ENCODE data around the gene MPDU1. TPM values are rescaled to one million over a fixed set of nuclear protein-coding genes. Genes with fewer than 3 reads are reported as not detected.

The MPDU1 gene
- total RNA-seq, 1 donor, result 64.1 TPM

GRCh38 chr17:7541074-7541621 is 42.5 kb upstream of the MPDU1 start:
- Histone ChIP-seq H3K4me2 (ENCODE audit: insufficient read depth, low read length) (no peak overlapping the region), H3K36me3 (ENCODE audit: insufficient read depth, low read length) (no peaks in the 10 kb centered on the region), H3K27me3 (ENCODE audit: insufficient read depth, low read length) (peaks cover 15% of the 10 kb centered on the region), H3K9me3 (ENCODE audit: low read depth, low read length) (peaks cover 10% of the 10 kb centered on the region), H3K79me2 (ENCODE audit: insufficient read depth, low read length) (no peaks in the 10 kb centered on the region), H3K27ac (ENCODE audit: low read depth, low read length) (no peak overlapping the region), H2AFZ (ENCODE audit: low read length) (no peak overlapping the region), H3K4me1 (ENCODE audit: insufficient read depth, low read length) (peaks cover 3% of the 10 kb centered on the region), H3K4me3 (ENCODE audit: insufficient read depth, low read length) (no peak overlapping the region), H4K20me1 (ENCODE audit: insufficient read depth, low read length) (no peaks in the 10 kb centered on the region)
- no peak for DNase-seq (ENCODE audit: insufficient read length, low spot score, missing footprints)
- TF ChIP-seq, protein P1, sequence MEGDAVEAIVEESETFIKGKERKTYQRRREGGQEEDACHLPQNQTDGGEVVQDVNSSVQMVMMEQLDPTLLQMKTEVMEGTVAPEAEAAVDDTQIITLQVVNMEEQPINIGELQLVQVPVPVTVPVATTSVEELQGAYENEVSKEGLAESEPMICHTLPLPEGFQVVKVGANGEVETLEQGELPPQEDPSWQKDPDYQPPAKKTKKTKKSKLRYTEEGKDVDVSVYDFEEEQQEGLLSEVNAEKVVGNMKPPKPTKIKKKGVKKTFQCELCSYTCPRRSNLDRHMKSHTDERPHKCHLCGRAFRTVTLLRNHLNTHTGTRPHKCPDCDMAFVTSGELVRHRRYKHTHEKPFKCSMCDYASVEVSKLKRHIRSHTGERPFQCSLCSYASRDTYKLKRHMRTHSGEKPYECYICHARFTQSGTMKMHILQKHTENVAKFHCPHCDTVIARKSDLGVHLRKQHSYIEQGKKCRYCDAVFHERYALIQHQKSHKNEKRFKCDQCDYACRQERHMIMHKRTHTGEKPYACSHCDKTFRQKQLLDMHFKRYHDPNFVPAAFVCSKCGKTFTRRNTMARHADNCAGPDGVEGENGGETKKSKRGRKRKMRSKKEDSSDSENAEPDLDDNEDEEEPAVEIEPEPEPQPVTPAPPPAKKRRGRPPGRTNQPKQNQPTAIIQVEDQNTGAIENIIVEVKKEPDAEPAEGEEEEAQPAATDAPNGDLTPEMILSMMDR (IDR thresholded peaks at IDR 0.05; ENCODE audit: extremely low read depth, low read depth, low read length), result no peak

GRCh38 chr17:7544911-7545310 is 38.7 kb upstream of the MPDU1 start:
- H3K9me3 ChIP-seq (ENCODE audit: low read depth, low read length), result no peaks in the 10 kb centered on the region
- H3K36me3 ChIP-seq (ENCODE audit: insufficient read depth, low read length), result no peaks in the 10 kb centered on the region
- H4K20me1 ChIP-seq (ENCODE audit: insufficient read depth, low read length), result no peaks in the 10 kb centered on the region
- H3K79me2 ChIP-seq (ENCODE audit: insufficient read depth, low read length), result no peaks in the 10 kb centered on the region
- peaks cover 10% of the 10 kb centered on the region for H3K4me1 ChIP-seq (ENCODE audit: insufficient read depth, low read length)
- no peak overlapping the region for H3K4me3 ChIP-seq (ENCODE audit: insufficient read depth, low read length)
- H3K27ac ChIP-seq (ENCODE audit: low read depth, low read length), result no peak overlapping the region
- H2AFZ ChIP-seq (ENCODE audit: low read length), result no peak overlapping the region
- peaks cover 15% of the 10 kb centered on the region for H3K27me3 ChIP-seq (ENCODE audit: insufficient read depth, low read length)
- TF ChIP-seq, protein P1 (IDR thresholded peaks at IDR 0.05; ENCODE audit: extremely low read depth, low read depth, low read length), result no peak
- no peak overlapping the region for H3K4me2 ChIP-seq (ENCODE audit: insufficient read depth, low read length)
- DNase-seq (ENCODE audit: insufficient read length, low spot score, missing footprints), result peak; percentile 18

DNA sequence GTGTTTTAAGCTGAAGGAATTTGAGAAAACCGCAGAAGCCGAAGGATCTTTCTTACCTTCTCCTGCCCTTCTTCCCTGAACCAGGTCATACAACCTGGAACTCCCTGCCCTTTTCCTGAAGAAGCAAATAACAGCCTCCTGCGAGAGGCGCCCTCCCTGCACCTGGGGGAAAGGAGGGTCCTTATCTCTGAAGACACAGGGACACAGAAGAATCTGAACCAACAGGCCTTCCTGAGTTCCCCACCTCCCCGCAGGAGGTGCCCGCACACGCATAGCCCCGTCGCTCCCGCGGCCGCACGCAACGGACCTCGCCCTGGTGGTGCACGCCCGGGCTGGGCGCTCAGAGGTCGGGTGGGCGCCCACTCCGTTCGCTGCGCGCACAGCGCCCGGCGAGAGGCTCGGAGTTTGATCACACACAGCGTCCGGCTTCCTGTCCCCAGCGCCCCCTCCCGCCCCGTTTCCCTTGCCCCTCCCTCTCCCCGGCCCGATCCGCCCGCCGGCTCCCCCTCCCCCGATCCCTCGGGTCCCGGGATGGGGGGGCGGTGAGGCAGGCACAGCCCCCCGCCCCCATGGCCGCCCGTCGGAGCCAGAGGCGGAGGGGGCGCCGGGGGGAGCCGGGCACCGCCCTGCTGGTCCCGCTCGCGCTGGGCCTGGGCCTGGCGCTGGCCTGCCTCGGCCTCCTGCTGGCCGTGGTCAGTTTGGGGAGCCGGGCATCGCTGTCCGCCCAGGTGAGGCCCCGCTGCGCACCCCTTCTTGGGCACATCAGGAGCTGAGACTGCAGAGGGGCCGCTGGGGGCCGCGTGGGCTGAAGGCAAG is 34.9 kb upstream of the MPDU1 start, which contains the start of gene TNFSF12:
Gene TNFSF12 (plus strand): TSS at position 474 of the 816 bp plus-strand sequence. CDS start 96 bp downstream, at position 570.
- peak within 1 kb of the TSS; percentile 78 for H2AFZ ChIP-seq (ENCODE audit: low read length)
- H3K4me1 ChIP-seq (ENCODE audit: insufficient read depth, low read length), result peaks cover 10% of the 10 kb centered on the region
- peak within 1 kb of the TSS; percentile 33 for H3K27ac ChIP-seq (ENCODE audit: low read depth, low read length)
- no peaks in the 10 kb centered on the region for H3K36me3 ChIP-seq (ENCODE audit: insufficient read depth, low read length)
- peak; percentile 92 for DNase-seq (ENCODE audit: insufficient read length, low spot score, missing footprints)
- H3K9me3 ChIP-seq (ENCODE audit: low read depth, low read length), result no peaks in the 10 kb centered on the region
- H4K20me1 ChIP-seq (ENCODE audit: insufficient read depth, low read length), result no peaks in the 10 kb centered on the region
- H3K4me3 ChIP-seq (ENCODE audit: insufficient read depth, low read length), result peak within 1 kb of the TSS; percentile 80
- H3K27me3 ChIP-seq (ENCODE audit: insufficient read depth, low read length), result peaks cover 4% of the 10 kb centered on the region
- H3K79me2 ChIP-seq (ENCODE audit: insufficient read depth, low read length), result no peaks in the 10 kb centered on the region
- peak within 1 kb of the TSS; percentile 88 for H3K4me2 ChIP-seq (ENCODE audit: insufficient read depth, low read length)
- TF ChIP-seq, protein P1 (IDR thresholded peaks at IDR 0.05; ENCODE audit: extremely low read depth, low read depth, low read length), result no peak

DNA sequence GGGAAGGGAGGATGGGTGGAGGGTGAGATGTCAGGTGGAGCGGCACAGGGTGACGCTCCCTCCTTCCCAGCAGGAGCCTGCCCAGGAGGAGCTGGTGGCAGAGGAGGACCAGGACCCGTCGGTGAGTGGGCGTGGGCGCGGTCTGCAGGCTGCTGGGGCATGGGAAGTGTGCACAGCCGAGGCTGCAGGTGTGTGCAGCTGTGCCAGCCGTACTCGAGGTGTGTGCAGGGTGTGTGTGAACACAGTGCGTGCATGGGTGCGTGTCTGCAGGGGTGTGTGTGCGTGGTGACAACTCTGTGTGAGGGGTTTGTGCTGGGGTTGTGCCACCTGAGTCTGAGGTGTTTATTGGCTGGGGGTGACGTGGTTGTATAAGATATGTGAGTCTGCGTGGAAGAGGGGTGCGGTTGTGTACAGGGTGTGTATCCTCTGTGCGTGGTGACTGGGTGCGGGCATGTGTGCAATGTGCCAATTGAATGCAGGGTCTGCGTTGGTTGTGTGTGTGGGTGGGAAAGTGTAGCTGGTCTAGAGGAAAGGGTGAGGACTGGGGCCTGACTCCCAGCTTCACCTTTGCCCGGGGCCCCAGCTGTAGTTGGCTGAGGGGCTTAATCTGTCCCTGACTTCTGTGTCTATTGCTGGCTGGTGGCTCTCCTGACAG is 34.1 kb upstream of the MPDU1 start:
- H3K27ac ChIP-seq (ENCODE audit: low read depth, low read length), result no peak overlapping the region
- peaks cover 10% of the 10 kb centered on the region for H3K4me1 ChIP-seq (ENCODE audit: insufficient read depth, low read length)
- H4K20me1 ChIP-seq (ENCODE audit: insufficient read depth, low read length), result no peaks in the 10 kb centered on the region
- peak overlapping the region; percentile 75 for H2AFZ ChIP-seq (ENCODE audit: low read length)
- H3K79me2 ChIP-seq (ENCODE audit: insufficient read depth, low read length), result no peaks in the 10 kb centered on the region
- peak overlapping the region; percentile 80 for H3K4me3 ChIP-seq (ENCODE audit: insufficient read depth, low read length)
- H3K36me3 ChIP-seq (ENCODE audit: insufficient read depth, low read length), result no peaks in the 10 kb centered on the region
- peak overlapping the region; percentile 88 for H3K4me2 ChIP-seq (ENCODE audit: insufficient read depth, low read length)
- H3K9me3 ChIP-seq (ENCODE audit: low read depth, low read length), result no peaks in the 10 kb centered on the region
- TF ChIP-seq, protein P1 (IDR thresholded peaks at IDR 0.05; ENCODE audit: extremely low read depth, low read depth, low read length), result no peak
- DNase-seq (ENCODE audit: insufficient read length, low spot score, missing footprints), result peak; percentile 58
- H3K27me3 ChIP-seq (ENCODE audit: insufficient read depth, low read length), result no peaks in the 10 kb centered on the region

Data from osteoblast (primary cell).